HepG2 (cell line): Measurements from ENCODE around the gene ACTN1. TPM values are rescaled to one million over a fixed set of nuclear protein-coding genes. Genes with fewer than 3 reads are reported as not detected.

Source experiments
- ATAC-seq: fragments of 200-7000 bp; cut with Tn5 transposase; 3 replicates; pipeline ENCODE4 v1.9.1; 2020; ENCODE audit warnings: mild to moderate bottlenecking, moderate library complexity
- BruUV-seq: library from RNA; stranded (reverse); fragments of 400-500 nt; replicated peaks from 2 replicates; lab custom pipeline; 2021; lab: Mats Ljungman, UMichigan
- CTCF ChIA-PET: fragments of 300-600 bp; formaldehyde crosslinking; extraction: SDS; loops from one replicate; lab custom pipeline; 2021; ENCODE audit warnings: low total read pairs, inconsistent platforms, low intra/inter-chr PET ratio; lab: Yijun Ruan, JAX
- POLR2A ChIA-PET: fragments of 350-600 bp; sonication (Branson Sonifier 250); formaldehyde crosslinking; loops from one replicate; lab custom pipeline; 2020; ENCODE audit warnings: antibody characterized with exemption, inconsistent platforms; lab: Yijun Ruan, JAX
- DNase-seq: peaks from one replicate; pipeline ENCODE4 v3.0.0-alpha.2; 2015; ENCODE audit warnings: low spot score
- FAIRE-seq: peaks from 3 replicates; lab custom pipeline; 2011; peaks lifted over from hg19 to GRCh38; lab: Jason Lieb, UNC
- H2AFZ ChIP-seq: one replicate; pipeline ENCODE4 v1.6.1; 2011; ENCODE audit warnings: low read length, inconsistent platforms
- H3K27ac ChIP-seq: fragments of 300-600 bp; 3 replicates; pipeline ENCODE4 v1.8.0; 2011; ENCODE audit warnings: mixed run types, mild to moderate bottlenecking, mixed read lengths, low read length, inconsistent platforms; ENCODE audit not compliant: insufficient read depth; ENCODE audit errors: extremely low read length
- H3K27me3 ChIP-seq, 2 experiments: fragments of 200-600 bp in 1 of 2; 2 replicates in 1 of 2; 3 replicates in 1 of 2; pipeline versions ENCODE4 v1.6.0 to v1.8.0; 2011; ENCODE audit warnings: low read length in 2 of 2, mild to moderate bottlenecking in 2 of 2, moderate library complexity in 2 of 2, inconsistent platforms in 1 of 2; ENCODE audit not compliant: insufficient read depth in 2 of 2, control insufficient read depth in 1 of 2
- H3K36me3 ChIP-seq, 2 experiments: fragments of 200-600 bp in 1 of 2; replicated peaks in 1 of 2; 2 replicates in 1 of 2; 3 replicates in 1 of 2; pipeline versions ENCODE4 v1.5.1 to v1.8.0; 2011; ENCODE audit warnings: low read length in 2 of 2, inconsistent platforms in 1 of 2; ENCODE audit not compliant: insufficient read depth in 2 of 2, control insufficient read depth in 1 of 2
- H3K4me1 ChIP-seq: 2 replicates; pipeline ENCODE4 v1.5.1; 2012; ENCODE audit warnings: low read length, inconsistent platforms; ENCODE audit not compliant: insufficient read depth
- H3K4me2 ChIP-seq: 2 replicates; pipeline ENCODE4 v1.6.0; 2011; ENCODE audit warnings: low read depth, low read length, inconsistent platforms
- H3K4me3 ChIP-seq, 3 experiments: fragments of 200-600 bp in 1 of 3; sonication (generic), shearing (Covaris generic) in 1 of 3; replicated peaks in 1 of 3; 2 replicates each; pipeline ENCODE4 v1.5.1; 2011 to 2016; ENCODE audit warnings: low read length in 3 of 3, inconsistent platforms in 2 of 3, low read depth in 2 of 3, mild to moderate bottlenecking in 2 of 3, control low read depth in 1 of 3, mixed read lengths in 1 of 3; ENCODE audit not compliant: insufficient read depth in 1 of 3
- H3K79me2 ChIP-seq: one replicate; pipeline ENCODE4 v1.6.1; 2011; ENCODE audit warnings: low read length, inconsistent platforms; ENCODE audit not compliant: insufficient read depth
- H3K9ac ChIP-seq: 2 replicates; pipeline ENCODE4 v1.6.0; 2011; ENCODE audit warnings: mild to moderate bottlenecking, low read depth, low read length, inconsistent platforms; ENCODE audit not compliant: insufficient read depth
- H3K9me3 ChIP-seq: 2 replicates; pipeline ENCODE4 v1.5.1; 2012; ENCODE audit warnings: mild to moderate bottlenecking, low read length
- H4K20me1 ChIP-seq: 2 replicates; pipeline ENCODE4 v1.6.0; 2011; ENCODE audit warnings: inconsistent platforms, mild to moderate bottlenecking, low read length, moderate library complexity; ENCODE audit not compliant: insufficient read depth
- CC2D1A ChIP-seq: sonication (generic); formaldehyde crosslinking; IDR thresholded peaks from 2 replicates; pipeline ENCODE4 v1.8.1; 2023; ENCODE audit warnings: mild to moderate bottlenecking, missing genetic modification reagents
- CEBPB ChIP-seq: IDR thresholded peaks from 2 replicates; pipeline ENCODE4 v1.6.1; 2011; ENCODE audit warnings: low read depth, low read length, improper control_type of control experiment, borderline replicate concordance
- EEA1 ChIP-seq: sonication (generic); formaldehyde crosslinking; IDR thresholded peaks from 2 replicates; pipeline ENCODE4 v1.5.1; 2020; ENCODE audit warnings: mild to moderate bottlenecking, missing genetic modification reagents, borderline replicate concordance
- FOXC1 ChIP-seq: sonication (generic); formaldehyde crosslinking; IDR thresholded peaks from 2 replicates; pipeline ENCODE4 v1.8.0; 2022; ENCODE audit warnings: mild to moderate bottlenecking, missing genetic modification reagents, borderline replicate concordance
- JUN ChIP-seq: sonication (generic); formaldehyde crosslinking; IDR thresholded peaks from 2 replicates; pipeline ENCODE4 v1.4.0; 2020; ENCODE audit warnings: mild to moderate bottlenecking, missing genetic modification reagents
- PAF1 ChIP-seq: IDR thresholded peaks from 2 replicates; pipeline ENCODE4 v1.6.1; 2016; ENCODE audit warnings: missing genetic modification reagents, missing compliant biosample characterization
- SMARCC2 ChIP-seq: fragments of 450-650 bp; IDR thresholded peaks from 2 replicates; pipeline ENCODE4 v1.6.1; 2017; ENCODE audit warnings: antibody characterized with exemption, mild to moderate bottlenecking
- SMC3 ChIP-seq: IDR thresholded peaks from 2 replicates; pipeline ENCODE4 v1.6.1; 2011; ENCODE audit warnings: low read length, improper control_type of control experiment
- SYNCRIP ChIP-seq: fragments of 200-400 bp; formaldehyde crosslinking; IDR thresholded peaks from 2 replicates; pipeline ENCODE4 v1.6.1; 2018; ENCODE audit warnings: mild to moderate bottlenecking, low read depth, low read length; ENCODE audit not compliant: insufficient read depth
- ZNF790 ChIP-seq: sonication (generic); formaldehyde crosslinking; IDR thresholded peaks from 2 replicates; pipeline ENCODE4 v1.8.0; 2022; ENCODE audit warnings: missing genetic modification reagents, mild to moderate bottlenecking, borderline replicate concordance
- ZNF83 ChIP-seq: sonication (generic); formaldehyde crosslinking; IDR thresholded peaks from 2 replicates; pipeline ENCODE4 v1.4.0; 2020; ENCODE audit warnings: missing genetic modification reagents, mild to moderate bottlenecking, borderline replicate concordance
- WGBS: methylation state at CpG from one replicate; pipeline ENCODE4 v1.1.6; 2017; ENCODE audit warnings: low lambda C conversion rate; 5-methylcytosine and 5-hydroxymethylcytosine counted together
- in situ Hi-C: cut with HindIII; loops from 2 replicates; pipeline ENCODE4 v1.10.0; 2017; ENCODE audit warnings: low pct_unique_long_range_greater_than_20kb; ENCODE audit not compliant: extremely low pct_ligation_motif_present
- intact Hi-C: fragments of 100-400 bp; cut with micrococcal nuclease; formaldehyde crosslinking; loops from one replicate; pipeline ENCODE4 v1.10.0; 2022; ENCODE audit not compliant: unreplicated experiment
- polyA plus RNA-seq, 8 experiments: library from polyadenylated mRNA; depleted of rRNA in 3 of 8; stranded (reverse) in 7 of 8; unstranded in 1 of 8; fragments of >200 nt; fragmentation: Illumina TruSeq in 4 of 8; extraction: Trizol in 4 of 8; gene quantifications; 2 replicates each; pipeline versions ENCODE4 v1.2.1 to v1.2.3, GENCODE V29; 2011 to 2016; ENCODE audit warnings: low read depth in 4 of 8, missing spikeins in 1 of 8, mixed read lengths in 1 of 8; ENCODE audit not compliant: insufficient read depth in 1 of 8
- total RNA-seq, 5 experiments: library from RNA; depleted of rRNA; stranded (reverse); fragments of >200 nt; fragmentation: Illumina TruSeq; extraction: Trizol; gene quantifications; 2 replicates each; pipeline ENCODE4 v1.2.3, GENCODE V29; 2016; ENCODE audit warnings: low read depth in 1 of 5
- TF ChIP-seq, protein P1 (sequence below): IDR thresholded peaks from 2 replicates; pipeline ENCODE4 v1.6.1; 2012; ENCODE audit warnings: inconsistent platforms
- TF ChIP-seq, protein P2 (sequence below): sonication (generic); formaldehyde crosslinking; IDR thresholded peaks from 2 replicates; pipeline ENCODE4 v1.9.0; 2022; ENCODE audit warnings: missing genetic modification reagents, mild to moderate bottlenecking, borderline replicate concordance
- TF ChIP-seq, protein P3 (sequence below), 2 experiments: sonication (generic) in 1 of 2; formaldehyde crosslinking in 1 of 2; IDR thresholded peaks; 2 replicates each; pipeline versions ENCODE4 v1.5.1 to v1.6.1; 2011 to 2020; ENCODE audit warnings: borderline replicate concordance in 1 of 2, low read depth in 1 of 2, low read length in 1 of 2, mild to moderate bottlenecking in 1 of 2, missing genetic modification reagents in 1 of 2, moderate library complexity in 1 of 2
- TF ChIP-seq, protein P4 (sequence below): sonication (generic); formaldehyde crosslinking; IDR thresholded peaks from 2 replicates; pipeline ENCODE4 v1.5.0; 2020; ENCODE audit warnings: mild to moderate bottlenecking, missing genetic modification reagents, moderate library complexity
- TF ChIP-seq, protein P5 (sequence below): sonication (generic); formaldehyde crosslinking; IDR thresholded peaks from 2 replicates; pipeline ENCODE4 v1.4.0; 2020; ENCODE audit warnings: low read depth, mild to moderate bottlenecking, missing genetic modification reagents

ACTN1 gene
- total and polyA plus RNA-seq, 2 of the 13 experiments (the other 11 are each of a cell fraction or from before 2014, with no cell fraction given), result 58.6 to 162 TPM

DNA sequence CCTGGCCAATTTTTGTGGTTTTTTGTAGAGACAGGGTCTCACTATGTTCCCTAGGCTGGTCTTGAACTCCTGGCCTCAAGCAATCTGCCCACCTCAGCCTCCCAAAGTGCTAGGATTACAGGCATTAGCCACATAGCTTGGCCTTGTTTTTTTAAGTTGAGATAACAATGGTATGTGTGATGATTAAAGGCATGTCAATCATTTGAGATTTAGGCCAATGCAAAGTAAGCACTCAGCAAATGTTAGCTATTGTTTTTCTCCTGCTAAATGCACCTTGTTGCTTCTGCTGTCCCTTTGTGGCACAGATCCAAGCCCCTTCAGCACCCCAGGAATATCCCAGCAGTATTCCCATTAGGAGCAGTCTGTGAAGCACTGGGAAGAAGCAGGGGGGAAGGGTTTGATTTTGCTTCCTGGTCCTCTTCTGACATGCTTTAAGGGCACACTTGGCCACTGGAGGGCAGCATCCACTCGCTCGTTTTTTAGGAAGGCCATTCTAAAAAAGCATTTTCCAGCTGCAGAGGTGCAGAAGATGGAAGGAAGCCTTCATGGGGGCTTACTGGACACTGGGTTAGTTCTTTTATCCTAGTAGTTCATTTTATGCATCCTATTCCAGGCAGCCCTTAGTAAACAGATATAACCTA is 116.0 kb downstream of the ACTN1 start:
- H2AFZ ChIP-seq, result no peak overlapping the region
- intact Hi-C loops, result loop anchor here (1.0 to 5.0 kb wide), 2 partner anchors 229 to 244 kb away; no protein-coding TSS in a partner anchor
- H3K27ac ChIP-seq, result no peak overlapping the region
- TF ChIP-seq FOXC1 (0 out of 2 replicates have a peak, but pooled peaks have one; percentile 34), JUN (CRISPR knock-in tag) (no peak), SYNCRIP (no peak), ZNF790 (no peak), EEA1 (no peak), CEBPB (no peak), SMC3 (peak; percentile 60; the same call in 1 of the 2 replicates), ZNF83 (no peak), PAF1 (CRISPR knock-in tag) (no peak), SMARCC2 (no peak), CC2D1A (no peak)
- TF ChIP-seq, protein P1, sequence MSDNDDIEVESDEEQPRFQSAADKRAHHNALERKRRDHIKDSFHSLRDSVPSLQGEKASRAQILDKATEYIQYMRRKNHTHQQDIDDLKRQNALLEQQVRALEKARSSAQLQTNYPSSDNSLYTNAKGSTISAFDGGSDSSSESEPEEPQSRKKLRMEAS, result no peak
- TF ChIP-seq, protein P2, sequence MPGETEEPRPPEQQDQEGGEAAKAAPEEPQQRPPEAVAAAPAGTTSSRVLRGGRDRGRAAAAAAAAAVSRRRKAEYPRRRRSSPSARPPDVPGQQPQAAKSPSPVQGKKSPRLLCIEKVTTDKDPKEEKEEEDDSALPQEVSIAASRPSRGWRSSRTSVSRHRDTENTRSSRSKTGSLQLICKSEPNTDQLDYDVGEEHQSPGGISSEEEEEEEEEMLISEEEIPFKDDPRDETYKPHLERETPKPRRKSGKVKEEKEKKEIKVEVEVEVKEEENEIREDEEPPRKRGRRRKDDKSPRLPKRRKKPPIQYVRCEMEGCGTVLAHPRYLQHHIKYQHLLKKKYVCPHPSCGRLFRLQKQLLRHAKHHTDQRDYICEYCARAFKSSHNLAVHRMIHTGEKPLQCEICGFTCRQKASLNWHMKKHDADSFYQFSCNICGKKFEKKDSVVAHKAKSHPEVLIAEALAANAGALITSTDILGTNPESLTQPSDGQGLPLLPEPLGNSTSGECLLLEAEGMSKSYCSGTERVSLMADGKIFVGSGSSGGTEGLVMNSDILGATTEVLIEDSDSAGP (CRISPR knock-in tag), result no peak
- TF ChIP-seq, protein P3, sequence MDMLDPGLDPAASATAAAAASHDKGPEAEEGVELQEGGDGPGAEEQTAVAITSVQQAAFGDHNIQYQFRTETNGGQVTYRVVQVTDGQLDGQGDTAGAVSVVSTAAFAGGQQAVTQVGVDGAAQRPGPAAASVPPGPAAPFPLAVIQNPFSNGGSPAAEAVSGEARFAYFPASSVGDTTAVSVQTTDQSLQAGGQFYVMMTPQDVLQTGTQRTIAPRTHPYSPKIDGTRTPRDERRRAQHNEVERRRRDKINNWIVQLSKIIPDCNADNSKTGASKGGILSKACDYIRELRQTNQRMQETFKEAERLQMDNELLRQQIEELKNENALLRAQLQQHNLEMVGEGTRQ (IDR thresholded peaks at IDR 0.05; ENCODE audit: low read depth, low read length), result no peak
- TF ChIP-seq, protein P3 (CRISPR knock-in tag; IDR thresholded peaks at IDR 0.05; ENCODE audit: borderline replicate concordance), result no peak
- TF ChIP-seq, protein P4, sequence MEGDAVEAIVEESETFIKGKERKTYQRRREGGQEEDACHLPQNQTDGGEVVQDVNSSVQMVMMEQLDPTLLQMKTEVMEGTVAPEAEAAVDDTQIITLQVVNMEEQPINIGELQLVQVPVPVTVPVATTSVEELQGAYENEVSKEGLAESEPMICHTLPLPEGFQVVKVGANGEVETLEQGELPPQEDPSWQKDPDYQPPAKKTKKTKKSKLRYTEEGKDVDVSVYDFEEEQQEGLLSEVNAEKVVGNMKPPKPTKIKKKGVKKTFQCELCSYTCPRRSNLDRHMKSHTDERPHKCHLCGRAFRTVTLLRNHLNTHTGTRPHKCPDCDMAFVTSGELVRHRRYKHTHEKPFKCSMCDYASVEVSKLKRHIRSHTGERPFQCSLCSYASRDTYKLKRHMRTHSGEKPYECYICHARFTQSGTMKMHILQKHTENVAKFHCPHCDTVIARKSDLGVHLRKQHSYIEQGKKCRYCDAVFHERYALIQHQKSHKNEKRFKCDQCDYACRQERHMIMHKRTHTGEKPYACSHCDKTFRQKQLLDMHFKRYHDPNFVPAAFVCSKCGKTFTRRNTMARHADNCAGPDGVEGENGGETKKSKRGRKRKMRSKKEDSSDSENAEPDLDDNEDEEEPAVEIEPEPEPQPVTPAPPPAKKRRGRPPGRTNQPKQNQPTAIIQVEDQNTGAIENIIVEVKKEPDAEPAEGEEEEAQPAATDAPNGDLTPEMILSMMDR, result peak; percentile 92
- TF ChIP-seq, protein P5, sequence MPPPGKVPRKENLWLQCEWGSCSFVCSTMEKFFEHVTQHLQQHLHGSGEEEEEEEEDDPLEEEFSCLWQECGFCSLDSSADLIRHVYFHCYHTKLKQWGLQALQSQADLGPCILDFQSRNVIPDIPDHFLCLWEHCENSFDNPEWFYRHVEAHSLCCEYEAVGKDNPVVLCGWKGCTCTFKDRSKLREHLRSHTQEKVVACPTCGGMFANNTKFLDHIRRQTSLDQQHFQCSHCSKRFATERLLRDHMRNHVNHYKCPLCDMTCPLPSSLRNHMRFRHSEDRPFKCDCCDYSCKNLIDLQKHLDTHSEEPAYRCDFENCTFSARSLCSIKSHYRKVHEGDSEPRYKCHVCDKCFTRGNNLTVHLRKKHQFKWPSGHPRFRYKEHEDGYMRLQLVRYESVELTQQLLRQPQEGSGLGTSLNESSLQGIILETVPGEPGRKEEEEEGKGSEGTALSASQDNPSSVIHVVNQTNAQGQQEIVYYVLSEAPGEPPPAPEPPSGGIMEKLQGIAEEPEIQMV (CRISPR knock-in tag), result no peak

More for the DNA sequence above, 116.0 kb downstream of the ACTN1 start:
- H3K36me3 ChIP-seq, result no peaks in the 10 kb centered on the region
- no peak overlapping the region for H3K4me3 ChIP-seq
- peak; percentile 76 for DNase-seq
- no peaks in the 10 kb centered on the region for H3K27me3 ChIP-seq
- no peak overlapping the region for H3K4me2 ChIP-seq
- ChIA-PET CTCF (interaction anchor here (1.3 to 2.1 kb wide), 2 partner anchors 227 to 244 kb away, joined by 4 to 17 read pairs; no protein-coding TSS in a partner anchor), POLR2A (no interaction called here)
- no peaks in the 10 kb centered on the region for H4K20me1 ChIP-seq
- H3K79me2 ChIP-seq, result no peaks in the 10 kb centered on the region
- no TSS peak for BruUV-seq
- peak; percentile 91 for FAIRE-seq
- H3K4me1 ChIP-seq, result peaks cover 14% of the 10 kb centered on the region; the same call in 1 of the 2 replicates
- H3K9ac ChIP-seq, result no peak overlapping the region
- peaks cover 8% of the 10 kb centered on the region for H3K9me3 ChIP-seq
- WGBS, result 4% methylated on average over 2 of the region's 2 CpGs
- in situ Hi-C loops, result loop anchor here (5.0 kb wide), 1 partner anchor 244 kb away; no protein-coding TSS in a partner anchor
- peak; percentile 71 for ATAC-seq
